GM19099 (cell line): ENCODE measurements around the gene ZNF593OS.

Source experiments
- POLR2A ChIP-seq: IDR thresholded peaks from 3 replicates; pipeline ENCODE4 v1.6.1; 2011; ENCODE audit warnings: low read depth; ENCODE audit not compliant: insufficient read length; ENCODE audit errors: extremely low read depth

ZNF593OS gene

DNA sequence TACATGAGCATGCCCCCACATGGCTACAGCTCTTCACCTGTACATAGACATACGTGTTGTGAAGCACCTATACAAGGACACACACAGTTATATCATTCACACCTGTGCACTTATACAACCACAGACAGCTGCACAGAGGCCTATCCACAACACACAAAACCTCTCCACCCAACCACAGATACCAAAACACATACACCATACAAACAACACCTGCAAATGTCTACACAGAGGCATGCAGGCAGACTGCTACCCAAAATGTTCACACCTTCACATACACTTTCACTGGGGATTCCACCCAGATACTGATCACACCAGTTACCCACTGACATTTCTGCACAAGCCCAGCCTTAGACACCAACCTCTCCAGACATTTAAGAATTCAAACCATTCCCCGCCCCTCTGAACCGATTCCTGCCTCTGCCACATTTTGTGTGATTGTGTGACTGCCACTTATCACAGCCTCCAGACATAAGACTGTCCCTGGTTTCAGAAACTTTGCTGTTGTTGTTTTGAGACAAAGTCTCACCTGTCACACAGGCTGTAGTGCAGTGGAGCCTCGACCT is 4.8 kb downstream of the ZNF593OS start:
- TF ChIP-seq POLR2A: no peak

DNA sequence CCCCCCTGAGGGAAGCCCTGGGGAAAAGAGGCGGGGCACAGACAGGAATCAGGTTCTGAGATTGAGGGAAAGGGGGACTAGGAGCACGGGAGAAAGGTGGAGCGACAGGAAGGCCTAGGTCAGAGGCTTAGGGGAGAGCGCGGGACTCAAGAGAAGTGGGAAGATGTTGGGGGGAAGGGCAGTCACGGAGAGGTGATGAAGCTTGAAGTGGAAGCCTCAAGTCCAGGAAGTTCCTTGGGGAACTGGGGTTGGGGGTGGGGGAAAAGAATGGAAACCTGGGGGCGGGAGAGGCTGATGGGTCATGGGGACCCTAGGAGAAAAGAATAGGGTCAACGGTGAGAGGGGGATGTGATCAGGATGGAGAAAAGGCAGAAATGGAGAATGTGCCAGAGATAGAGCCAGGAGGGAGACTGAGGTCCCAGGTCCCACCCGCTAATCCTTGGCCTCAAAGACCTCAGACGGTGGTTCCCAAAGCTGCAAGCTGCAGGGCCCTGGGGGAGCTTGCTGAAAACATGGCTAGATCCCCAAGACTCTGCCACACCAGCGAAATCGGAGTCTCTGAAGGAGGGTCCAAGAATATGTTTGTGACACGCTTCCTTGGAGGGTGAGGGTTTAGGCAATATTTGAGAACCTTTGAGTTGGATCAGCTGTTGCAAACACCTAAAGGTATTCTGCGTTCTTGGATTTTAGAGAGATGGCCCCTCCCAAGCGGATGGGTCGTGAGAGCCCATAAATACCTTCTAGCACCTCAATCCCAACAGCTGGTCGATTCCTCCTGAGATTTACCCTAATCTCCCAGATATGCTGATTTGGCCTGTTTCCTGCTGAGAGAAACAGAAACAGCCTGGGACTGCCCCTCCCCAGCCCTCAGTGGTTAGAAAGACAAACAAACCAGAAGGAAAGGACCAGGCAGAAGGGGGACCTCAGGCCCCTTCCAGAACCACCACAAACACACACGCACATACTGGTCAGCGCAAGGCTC is 6.5 kb downstream of the ZNF593OS start:
- TF ChIP-seq POLR2A: no peak

DNA sequence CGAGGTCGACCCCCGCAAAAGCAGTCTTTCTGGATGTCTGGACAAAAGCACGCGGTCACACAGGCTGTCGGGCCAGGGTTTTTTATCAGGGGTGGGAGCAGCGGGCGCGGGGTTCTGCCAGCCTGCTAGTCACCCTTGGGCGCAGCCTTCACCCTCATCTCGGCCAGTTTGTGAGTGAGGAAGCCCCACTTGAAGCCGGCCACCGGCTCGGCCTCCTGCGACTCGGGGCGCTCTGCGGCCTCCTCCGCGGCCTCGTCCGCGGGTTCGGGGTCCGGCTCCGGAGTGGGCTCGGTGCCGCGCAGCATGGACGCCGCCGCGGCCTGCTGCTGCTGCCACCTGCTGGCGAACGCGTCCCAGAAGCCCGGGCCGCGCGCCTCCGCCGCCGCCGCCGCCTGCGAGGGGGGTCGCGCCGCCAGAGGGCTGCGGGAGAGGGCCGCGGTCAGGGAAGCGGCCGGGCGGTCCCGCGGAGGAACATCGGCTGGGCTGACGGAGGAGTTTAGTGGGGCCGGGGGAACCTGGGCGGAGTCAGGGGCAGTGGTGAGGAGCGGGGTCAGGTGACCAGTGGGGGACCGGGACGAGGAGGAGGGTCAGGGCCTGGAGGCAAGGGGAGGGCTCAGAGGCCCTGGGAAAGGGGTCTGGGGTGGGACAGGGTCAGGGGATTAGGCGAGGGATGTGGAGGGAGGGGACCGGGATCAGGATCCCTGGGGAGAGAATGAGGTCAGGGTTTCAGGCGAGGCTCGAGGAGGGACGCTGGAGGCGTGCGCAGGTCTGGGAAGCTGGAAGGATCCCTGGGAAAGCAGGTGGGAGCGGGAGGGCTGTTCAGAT is 7.4 kb downstream of the ZNF593OS start:
- TF ChIP-seq POLR2A: no peak

DNA sequence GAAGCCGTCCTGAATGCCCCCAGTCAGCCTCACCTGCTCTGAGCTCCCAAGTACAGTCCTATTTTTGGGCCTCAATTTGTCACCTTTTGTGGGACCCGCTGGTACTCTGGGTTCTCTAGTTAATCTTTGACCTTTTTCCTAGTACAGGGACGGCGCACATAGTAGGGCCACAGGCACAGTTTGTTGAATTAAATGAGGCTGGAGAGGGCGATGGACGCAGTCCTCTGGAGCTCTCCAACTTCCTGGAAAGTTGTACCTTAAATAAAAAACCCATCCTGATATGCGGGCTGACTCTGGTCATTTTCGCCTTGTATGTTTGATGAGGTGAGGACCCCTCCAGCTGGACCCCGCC is 8.0 kb downstream of the ZNF593OS start:
- no peak for TF ChIP-seq POLR2A

DNA sequence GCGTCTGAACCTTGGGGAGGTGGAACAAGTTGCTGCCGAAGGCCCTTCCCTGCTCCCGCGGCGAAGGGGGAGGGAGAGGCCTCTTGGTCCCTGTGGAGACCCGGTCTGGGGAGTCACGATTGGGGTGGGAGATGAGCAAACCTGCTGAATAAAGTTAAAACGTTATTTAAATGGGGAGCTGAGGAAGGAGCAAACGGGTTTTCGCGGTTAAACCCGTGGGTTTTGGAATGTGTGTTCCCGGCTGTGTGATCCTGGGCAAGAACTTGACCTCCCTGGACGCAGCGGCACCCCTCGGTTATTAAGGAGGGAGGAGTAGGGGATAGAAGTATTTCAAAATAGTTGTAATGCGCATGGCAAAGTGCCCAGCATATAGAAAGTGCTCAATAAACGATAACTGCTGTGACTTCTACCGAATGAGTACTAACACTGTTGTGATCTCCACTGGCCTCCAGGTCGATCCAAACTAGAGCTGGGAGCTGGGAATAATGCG is 9.4 kb downstream of the ZNF593OS start:
- no peak for TF ChIP-seq POLR2A

DNA sequence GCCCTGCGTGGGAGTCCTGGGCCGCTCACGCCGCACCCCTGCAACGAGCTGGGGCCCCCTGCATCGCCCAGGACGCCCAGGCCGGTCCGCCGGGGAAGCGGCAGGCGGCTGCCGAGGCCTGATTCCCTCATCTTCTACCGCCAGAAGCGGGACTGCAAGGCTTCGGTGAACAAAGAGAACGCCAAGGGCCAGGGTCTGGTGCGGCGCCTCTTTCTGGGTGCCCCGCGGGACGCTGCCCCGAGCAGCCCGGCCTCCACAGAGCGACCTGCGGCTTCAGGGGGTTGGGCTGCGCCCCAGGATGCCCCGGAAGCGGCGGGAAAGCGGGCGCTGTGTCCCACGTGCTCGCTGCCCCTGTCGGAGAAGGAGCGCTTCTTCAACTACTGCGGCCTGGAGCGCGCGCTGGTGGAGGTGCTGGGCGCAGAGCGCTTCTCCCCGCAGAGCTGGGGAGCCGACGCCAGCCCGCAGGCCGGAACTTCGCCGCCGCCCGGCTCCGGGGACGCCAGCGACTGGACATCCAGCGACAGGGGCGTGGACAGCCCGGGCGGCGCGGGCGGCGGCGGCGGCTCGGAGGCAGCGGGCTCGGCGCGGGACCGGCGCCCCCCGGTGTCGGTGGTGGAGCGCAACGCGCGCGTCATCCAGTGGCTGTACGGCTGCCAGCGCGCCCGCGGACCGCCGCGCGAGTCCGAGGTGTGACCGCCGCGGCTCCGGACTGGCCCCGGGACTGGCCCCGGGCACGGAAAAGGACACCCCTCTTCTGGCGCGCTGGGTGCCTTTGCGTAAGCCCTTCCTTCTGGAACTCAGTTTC is 10.0 kb downstream of the ZNF593OS start:
- TF ChIP-seq POLR2A: no peak

DNA sequence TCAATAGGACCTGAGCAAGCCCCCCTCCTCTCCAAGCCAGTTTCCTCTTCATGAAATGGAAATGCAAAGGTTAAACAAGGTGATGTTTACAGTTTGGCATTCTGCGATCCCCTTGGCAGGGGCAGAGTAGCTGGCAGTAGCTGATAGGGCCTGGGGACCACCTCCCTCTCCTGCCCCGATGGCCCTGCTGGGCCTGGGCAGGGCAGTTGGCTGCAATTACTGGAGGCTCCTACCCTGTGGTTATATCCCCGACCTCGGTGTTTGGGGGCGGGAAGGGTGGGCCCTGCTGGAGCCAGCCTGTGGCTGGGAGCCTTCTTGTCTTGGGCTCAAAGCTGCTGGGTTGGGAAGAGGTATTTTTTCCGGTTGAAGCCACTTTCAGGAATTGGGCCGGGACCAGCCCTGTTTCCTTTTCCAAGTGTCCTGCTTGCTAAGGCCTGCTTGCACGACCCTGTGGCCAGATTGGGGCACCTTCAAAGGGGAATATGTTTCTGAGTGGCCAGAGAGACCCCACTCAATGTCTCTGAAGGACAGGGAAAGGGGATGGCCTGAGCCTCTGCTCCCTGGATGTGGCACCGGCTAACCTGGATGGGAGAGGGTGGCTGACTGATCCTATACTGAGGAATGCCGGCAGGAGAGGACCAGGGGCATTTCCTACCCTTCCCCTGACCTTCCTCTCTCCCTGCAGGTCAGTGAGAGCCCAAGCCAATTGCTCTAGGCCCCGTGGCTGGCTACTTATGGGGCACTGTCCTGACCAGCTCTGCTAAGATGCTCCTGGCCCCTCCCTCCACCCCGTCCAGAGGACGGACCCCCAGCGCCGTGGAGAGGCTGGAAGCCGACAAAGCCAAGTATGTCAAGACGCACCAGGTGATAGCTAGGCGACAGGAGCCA is 10.9 kb downstream of the ZNF593OS start:
- no peak for TF ChIP-seq POLR2A

DNA sequence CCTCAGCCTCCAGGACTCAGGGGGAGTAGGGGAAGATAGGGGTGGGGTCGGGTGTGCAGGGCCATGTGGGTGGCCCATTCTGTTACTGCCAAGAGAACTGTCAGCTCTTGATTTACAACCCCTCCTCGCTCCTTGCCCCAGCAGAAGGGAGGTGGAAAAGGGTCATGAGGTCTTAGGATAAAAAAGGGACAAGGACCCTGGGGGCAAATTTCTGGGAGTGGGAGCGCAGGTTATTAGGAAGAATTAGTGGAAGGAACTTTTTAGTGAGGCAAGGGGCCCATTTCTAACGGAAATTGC is 11.9 kb downstream of the ZNF593OS start:
- no peak for TF ChIP-seq POLR2A

DNA sequence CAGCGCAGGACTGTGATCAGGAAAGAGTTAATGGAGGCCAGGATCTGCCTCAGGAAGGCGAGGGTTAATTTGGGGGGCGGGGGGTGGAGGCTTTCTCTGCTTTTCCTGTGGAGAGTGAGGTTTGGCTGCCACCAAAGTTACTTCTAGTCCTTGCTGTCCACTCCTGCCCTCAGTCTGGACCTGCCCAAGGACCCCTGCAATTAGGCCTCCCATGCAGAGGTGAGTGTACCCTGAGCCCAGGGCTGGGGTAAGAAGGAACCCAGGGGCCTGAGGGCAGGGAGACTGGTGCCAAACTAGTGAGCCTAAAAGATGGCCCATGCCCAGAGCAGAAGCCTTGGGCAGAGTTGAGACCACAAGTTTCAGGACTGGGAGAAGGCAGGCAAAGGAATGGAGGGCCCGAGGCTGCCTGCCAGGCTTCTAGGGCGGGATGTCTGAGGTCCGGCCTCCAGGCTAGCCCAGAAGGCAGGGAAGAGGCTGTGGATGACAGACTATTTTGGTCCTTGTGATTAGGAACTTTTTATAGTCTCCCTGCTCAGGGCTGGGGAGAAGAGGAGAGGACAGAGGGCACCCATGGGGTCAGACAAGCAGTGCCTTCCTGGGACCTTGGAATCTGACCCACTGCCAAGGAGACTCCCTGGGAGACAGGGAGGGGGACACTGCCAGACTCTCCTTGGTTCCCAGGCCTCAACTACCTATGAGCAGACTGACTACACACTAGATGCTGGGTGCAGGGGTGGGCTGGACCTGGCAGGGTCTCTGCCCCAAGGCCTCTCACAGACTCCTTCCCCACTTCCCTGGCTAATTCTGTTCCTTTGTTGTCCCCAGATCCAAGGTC is 12.5 kb downstream of the ZNF593OS start, which contains the start of gene FAM110D:
FAM110D (plus strand) TSS at position 172 of the 835 bp plus-strand sequence. CDS start 2,213 bp downstream, outside the sequence.
- TF ChIP-seq POLR2A: no peak

DNA sequence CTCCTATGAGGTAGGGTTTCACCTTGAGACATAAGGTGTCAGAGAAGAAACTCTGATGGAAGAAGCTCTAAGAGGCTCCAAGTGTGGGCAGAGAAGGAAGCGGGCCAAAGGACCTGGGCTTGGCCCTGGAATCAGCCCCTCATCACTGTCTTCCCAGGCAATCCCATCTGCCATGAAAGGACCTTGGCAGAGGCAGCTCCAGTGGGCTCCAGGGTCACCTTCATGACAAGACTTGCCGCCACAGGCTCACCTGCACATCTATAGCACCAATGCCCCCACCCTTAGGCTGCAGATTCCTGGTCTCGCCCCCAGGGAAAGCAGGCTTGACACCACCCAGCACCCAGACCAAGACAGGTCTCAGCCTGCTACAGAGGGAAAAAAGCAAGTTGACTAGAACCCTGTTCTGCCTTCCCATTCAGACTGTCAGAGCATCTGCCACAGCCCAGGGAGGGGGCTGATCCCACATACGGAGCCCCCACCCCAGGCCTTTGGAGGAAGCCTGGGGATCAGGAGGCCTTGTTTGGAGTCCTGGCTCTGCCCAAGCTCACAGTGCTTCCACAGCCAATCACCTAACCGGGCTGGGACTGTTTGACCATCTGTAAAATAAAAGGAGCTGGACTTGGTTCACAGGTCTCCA is 13.2 kb downstream of the ZNF593OS start:
- TF ChIP-seq POLR2A: no peak

DNA sequence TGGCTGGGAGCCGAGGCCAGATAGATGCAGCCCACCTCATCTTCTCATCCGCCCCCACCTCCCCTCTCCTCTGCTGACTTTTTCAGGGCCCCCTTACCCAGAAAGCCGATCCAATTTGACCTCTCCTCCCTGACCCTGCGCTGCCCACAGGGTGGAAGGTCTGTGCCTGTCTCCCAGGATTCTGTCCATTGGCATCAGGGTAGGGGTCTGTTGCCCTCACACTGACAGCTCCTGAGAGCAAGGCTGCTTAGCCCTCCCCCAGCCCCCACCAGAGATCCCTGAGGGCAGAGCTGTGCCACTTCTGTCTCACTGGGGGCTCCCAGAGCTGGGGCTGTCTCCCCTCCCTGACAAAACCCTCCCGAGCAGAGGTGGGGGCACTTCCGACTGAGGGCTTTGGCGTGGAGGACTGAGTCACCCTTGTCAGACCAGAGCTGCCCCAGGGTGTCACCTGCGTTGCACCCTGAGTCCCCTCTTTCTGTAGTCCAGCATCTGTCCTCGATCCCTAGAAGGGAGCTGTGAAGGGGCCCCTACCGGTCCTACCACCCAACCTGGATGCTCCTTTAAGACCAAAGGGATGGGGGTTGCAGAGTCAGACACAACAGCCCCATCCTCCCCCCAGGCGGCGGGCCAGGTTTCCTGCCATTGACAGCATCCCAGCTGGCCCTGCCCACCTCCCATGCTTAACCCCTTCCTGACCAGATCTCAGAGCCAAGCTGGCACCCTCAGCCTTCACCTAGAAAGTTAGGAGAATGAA is 15.2 kb downstream of the ZNF593OS start:
- no peak for TF ChIP-seq POLR2A

DNA sequence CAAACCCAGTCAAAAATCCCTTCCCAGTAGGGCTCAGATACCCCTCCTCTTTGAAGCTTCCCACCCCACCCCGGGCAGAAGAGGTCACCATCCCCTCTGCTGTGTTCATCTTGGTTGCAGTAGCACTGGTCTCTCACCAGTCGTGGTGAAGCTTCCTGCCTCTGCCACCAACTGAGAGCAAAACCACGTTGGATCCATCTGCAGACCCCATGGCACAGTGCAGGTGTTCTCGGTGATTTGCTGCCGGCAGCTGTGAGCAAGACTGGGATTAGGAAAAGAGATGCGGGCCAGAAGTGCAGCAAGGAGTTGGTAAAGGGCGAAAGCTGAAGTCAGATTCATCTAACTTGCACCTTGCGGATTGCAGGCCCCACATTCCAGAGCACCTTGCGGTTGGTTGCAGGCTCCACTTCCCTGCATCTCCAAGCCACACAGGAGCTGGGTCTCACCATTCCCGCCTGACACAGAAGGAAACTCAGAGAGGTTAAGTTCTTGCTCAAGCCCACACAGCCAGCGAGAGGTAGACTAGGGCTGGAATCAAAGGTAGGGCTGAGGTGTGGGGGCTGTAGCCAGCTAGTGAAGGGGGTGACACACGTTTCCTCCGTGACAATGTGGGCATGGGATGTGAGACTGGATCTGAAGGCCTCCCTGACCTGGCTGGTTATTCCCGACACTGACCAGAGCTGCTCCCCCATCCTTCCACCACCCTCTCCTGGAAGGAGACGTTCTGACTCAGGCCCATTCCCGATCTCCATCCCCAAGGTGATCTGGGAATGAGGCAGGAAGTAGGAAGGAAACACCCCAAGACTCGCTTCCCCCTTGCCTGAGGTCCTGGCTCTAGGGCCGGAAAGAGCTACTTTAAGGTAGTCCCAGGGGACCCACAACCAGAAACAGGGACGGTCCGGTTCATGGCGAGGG is 16.0 kb downstream of the ZNF593OS start:
- no peak for TF ChIP-seq POLR2A
